ENCODE results near the gene AP4S1. TPM values are rescaled to one million over a fixed set of nuclear protein-coding genes. Genes with fewer than 3 reads are reported as not detected.

Gene AP4S1
- total RNA-seq, 4 donors from 2014 or later, result 4.2 to 10.7 (median 6.0) TPM

DNA sequence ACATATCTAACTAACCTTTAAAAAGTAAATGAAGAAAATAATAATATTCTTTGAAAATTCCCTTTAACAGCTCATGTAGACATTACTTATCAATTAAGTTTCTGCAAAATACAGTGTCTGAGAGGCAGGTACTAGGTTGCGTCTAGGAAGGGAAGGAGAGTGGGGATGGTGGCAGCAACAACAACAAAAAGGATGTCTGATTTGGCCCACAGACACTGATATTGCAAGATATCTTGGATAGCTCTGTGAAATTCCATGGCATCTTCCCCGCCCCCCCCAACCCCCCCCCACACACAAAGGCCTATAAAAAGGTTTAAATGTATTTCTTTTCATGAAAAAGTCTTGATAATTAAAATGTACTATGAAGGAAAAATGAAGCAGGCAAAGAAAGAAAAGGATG, 41.6 kb upstream of the AP4S1 start:
- no peak for DNase-seq
- Histone ChIP-seq H3K4me3 (no peak overlapping the region), H3K27me3 (no peaks in the 10 kb centered on the region), H3K4me1 (peaks cover 0 to 12% (median 0%) of the 10 kb centered on the region in 4 donors), H3K36me3 (no peaks in the 10 kb centered on the region), H3K9me3 (no peaks in the 10 kb centered on the region), H3K27ac (no peak overlapping the region)
- TF ChIP-seq POLR2A (IDR thresholded peaks at IDR 0.05), result no peak
- TF ChIP-seq, protein P1, sequence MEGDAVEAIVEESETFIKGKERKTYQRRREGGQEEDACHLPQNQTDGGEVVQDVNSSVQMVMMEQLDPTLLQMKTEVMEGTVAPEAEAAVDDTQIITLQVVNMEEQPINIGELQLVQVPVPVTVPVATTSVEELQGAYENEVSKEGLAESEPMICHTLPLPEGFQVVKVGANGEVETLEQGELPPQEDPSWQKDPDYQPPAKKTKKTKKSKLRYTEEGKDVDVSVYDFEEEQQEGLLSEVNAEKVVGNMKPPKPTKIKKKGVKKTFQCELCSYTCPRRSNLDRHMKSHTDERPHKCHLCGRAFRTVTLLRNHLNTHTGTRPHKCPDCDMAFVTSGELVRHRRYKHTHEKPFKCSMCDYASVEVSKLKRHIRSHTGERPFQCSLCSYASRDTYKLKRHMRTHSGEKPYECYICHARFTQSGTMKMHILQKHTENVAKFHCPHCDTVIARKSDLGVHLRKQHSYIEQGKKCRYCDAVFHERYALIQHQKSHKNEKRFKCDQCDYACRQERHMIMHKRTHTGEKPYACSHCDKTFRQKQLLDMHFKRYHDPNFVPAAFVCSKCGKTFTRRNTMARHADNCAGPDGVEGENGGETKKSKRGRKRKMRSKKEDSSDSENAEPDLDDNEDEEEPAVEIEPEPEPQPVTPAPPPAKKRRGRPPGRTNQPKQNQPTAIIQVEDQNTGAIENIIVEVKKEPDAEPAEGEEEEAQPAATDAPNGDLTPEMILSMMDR (IDR thresholded peaks at IDR 0.05), result no peak

DNA sequence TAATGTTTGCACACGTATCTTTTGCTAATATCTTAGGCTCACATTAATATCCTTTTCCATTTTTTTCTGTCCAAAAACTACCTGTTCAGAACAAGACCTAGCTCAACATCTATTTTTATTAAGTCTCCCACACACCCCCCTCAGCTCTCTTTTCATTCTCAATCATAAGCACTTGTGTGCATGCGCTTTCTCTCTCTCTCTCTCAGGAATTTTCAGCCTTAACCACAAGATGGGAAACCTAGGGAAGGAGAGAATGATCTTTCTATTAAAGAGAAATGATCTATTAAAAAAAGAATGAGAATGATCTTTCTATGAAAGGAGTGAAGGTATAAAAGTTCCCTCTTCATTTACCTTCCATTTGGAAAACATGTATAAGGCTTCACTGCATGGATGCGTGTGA, 39.7 kb upstream of the AP4S1 start:
- H3K4me3 ChIP-seq, result no peak overlapping the region
- TF ChIP-seq POLR2A (IDR thresholded peaks at IDR 0.05), result no peak
- TF ChIP-seq, protein P1 (IDR thresholded peaks at IDR 0.05), result no peak
- peaks cover 0 to 19% (median 0%) of the 10 kb centered on the region in 4 donors for H3K4me1 ChIP-seq
- no peaks in the 10 kb centered on the region for H3K9me3 ChIP-seq
- H3K27ac ChIP-seq, result no peak overlapping the region
- no peaks in the 10 kb centered on the region for H3K36me3 ChIP-seq
- no peak for DNase-seq
- H3K27me3 ChIP-seq, result no peaks in the 10 kb centered on the region

DNA sequence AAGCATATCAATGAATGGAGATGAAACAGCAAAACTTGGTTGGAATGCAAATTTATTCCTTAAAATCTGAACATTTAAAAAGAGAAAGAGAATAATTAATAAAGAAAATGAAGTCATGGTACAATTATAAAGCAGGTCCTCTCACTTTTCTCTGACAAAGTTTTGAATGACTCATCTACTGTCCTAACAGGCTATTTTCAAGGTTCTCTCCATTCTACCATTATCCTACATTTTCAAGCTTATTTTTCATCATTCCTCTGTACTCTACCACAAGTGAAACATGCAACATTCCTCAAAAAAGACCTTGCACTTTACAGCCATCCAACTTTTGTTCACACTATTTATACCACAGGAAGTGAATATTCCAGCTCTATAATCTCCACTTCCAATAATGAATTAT, 36.9 kb upstream of the AP4S1 start:
- H3K36me3 ChIP-seq, result no peaks in the 10 kb centered on the region
- peak overlapping the region in 1 of 4 donors; percentile 24 for H3K27ac ChIP-seq
- no peaks in the 10 kb centered on the region for H3K9me3 ChIP-seq
- DNase-seq, result no peak
- H3K4me1 ChIP-seq, result peaks cover 0 to 30% (median 0%) of the 10 kb centered on the region in 4 donors
- no peaks in the 10 kb centered on the region for H3K27me3 ChIP-seq
- no peak for TF ChIP-seq POLR2A (IDR thresholded peaks at IDR 0.05)
- TF ChIP-seq, protein P1 (IDR thresholded peaks at IDR 0.05), result no peak
- no peak overlapping the region for H3K4me3 ChIP-seq

DNA sequence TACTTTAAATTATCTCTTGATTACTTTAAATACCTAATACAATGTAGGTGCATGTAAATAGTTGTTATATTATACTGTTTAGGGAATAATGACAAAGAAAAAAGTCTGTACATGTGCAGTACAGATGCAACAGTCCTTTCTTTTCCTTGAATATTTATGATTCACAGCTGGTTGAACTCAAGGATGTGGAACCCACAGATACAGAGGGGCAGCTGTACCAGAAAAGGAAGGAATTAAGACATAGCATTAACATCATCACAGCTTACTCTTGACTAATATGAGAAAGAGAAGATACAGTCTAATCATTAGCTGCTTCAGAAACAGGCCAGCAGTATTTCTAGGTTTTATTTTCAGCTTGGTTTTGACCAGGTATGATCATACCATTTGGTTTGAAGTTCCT, 34.7 kb upstream of the AP4S1 start:
- no peak overlapping the region for H3K27ac ChIP-seq
- no peak for TF ChIP-seq POLR2A (IDR thresholded peaks at IDR 0.05)
- TF ChIP-seq, protein P1 (IDR thresholded peaks at IDR 0.05), result no peak
- H3K36me3 ChIP-seq, result no peaks in the 10 kb centered on the region
- H3K27me3 ChIP-seq, result no peaks in the 10 kb centered on the region
- no peak overlapping the region for H3K4me3 ChIP-seq
- no peaks in the 10 kb centered on the region for H3K9me3 ChIP-seq
- no peak for DNase-seq
- H3K4me1 ChIP-seq, result peaks cover 0 to 37% (median 2%) of the 10 kb centered on the region in 4 donors

DNA sequence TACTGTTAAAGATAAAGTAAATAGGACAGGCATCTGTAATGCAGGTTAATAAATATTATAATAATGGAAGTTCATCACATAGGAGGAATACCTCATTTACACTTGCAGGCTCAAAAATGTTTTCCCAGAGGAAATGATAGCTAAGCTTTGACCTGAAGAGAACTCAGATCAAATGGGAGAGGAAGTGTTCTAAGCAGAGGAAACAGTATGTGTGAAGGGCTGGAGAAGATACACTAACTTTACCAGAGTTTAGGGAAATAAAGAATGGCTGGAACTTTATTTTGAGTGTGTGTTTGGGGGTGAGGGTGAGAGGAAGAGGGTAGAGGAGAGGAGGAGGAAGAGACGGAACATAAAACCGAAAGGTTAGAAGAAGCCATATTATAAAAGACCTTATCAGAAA, 34.0 kb upstream of the AP4S1 start:
- no peak for DNase-seq
- TF ChIP-seq, protein P1 (IDR thresholded peaks at IDR 0.05), result no peak
- no peak for TF ChIP-seq POLR2A (IDR thresholded peaks at IDR 0.05)
- H3K4me1 ChIP-seq, result peaks cover 0 to 43% (median 3%) of the 10 kb centered on the region in 4 donors
- H3K9me3 ChIP-seq, result no peaks in the 10 kb centered on the region
- no peaks in the 10 kb centered on the region for H3K36me3 ChIP-seq
- no peaks in the 10 kb centered on the region for H3K27me3 ChIP-seq
- H3K4me3 ChIP-seq, result no peak overlapping the region
- no peak overlapping the region for H3K27ac ChIP-seq

DNA sequence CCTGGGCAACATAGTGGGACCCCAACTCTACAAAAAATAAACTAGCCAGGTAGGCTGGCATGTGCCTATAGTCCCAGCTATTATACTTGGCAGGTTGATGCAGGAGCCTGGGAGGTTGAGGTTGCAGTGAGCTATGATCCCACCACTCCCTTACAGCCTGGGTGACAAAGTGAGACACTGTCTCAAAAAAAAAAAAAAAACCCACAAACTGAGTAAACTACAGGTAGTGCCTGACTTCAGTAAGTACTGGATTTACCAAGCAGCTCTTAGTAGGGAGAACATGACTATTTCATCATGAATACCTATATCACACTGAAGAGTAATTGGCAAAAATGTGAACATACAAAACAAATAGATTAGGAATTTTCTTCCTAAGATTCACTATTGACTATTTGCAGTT, 32.4 kb upstream of the AP4S1 start:
- no peaks in the 10 kb centered on the region for H3K27me3 ChIP-seq
- H3K36me3 ChIP-seq, result peaks cover 0 to 2% (median 0%) of the 10 kb centered on the region in 3 donors
- H3K9me3 ChIP-seq, result peaks cover 0 to 3% (median 0%) of the 10 kb centered on the region in 4 donors
- peaks cover 0 to 37% (median 3%) of the 10 kb centered on the region in 4 donors for H3K4me1 ChIP-seq
- no peak overlapping the region for H3K4me3 ChIP-seq
- H3K27ac ChIP-seq, result no peak overlapping the region
- no peak for DNase-seq
- no peak for TF ChIP-seq POLR2A (IDR thresholded peaks at IDR 0.05)
- TF ChIP-seq, protein P1 (IDR thresholded peaks at IDR 0.05), result no peak
